ENCODE measurements around the gene DNTTIP2. TPM values are rescaled to one million over a fixed set of nuclear protein-coding genes. Genes with fewer than 3 reads are reported as not detected.

Gene DNTTIP2
- total and polyA plus RNA-seq, 9 of the 15 experiments (the other 6 are each of a cell fraction or from before 2014, with no cell fraction given): 50.4 to 138 (median 97.0) TPM

DNA sequence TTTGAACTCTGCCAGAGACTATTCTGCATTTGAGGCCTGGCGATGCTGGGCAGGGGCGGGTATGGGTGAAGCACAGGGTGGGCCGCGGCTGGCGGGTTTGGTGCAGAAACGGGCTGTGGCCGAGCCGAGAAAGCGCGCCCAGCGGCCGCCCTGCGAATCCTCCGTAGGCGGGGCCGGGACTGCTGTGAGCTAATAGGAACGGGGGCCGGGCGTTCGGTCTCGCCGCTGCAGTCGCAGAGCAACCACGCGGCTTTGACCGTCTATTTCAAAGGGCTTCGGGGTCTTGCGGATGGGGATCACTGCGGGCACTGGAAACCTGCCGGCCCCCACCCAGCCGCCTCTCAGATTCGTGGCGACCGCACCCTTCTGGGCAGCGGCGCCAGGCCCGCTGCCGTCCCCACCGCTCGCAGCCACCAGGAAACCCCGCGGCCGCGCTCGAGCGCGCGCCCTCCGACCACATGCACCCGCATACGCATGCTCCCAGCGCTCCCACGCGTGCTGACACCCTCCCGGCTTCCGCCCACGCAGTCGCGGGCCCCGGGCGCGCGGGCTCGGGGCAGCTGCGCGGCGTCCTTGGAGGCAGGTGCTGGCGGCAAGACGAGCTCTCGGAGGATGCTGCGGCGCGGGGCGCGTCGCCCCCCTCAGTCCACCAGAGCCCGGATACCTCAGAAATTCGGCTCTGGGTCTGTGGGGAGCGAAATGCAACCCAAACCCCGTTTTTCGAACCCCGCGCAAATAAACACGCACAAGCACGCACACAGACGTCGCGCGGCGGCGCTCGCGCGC is 32.6 kb downstream of the DNTTIP2 start (continued):
- TF ChIP-seq, protein P1, sequence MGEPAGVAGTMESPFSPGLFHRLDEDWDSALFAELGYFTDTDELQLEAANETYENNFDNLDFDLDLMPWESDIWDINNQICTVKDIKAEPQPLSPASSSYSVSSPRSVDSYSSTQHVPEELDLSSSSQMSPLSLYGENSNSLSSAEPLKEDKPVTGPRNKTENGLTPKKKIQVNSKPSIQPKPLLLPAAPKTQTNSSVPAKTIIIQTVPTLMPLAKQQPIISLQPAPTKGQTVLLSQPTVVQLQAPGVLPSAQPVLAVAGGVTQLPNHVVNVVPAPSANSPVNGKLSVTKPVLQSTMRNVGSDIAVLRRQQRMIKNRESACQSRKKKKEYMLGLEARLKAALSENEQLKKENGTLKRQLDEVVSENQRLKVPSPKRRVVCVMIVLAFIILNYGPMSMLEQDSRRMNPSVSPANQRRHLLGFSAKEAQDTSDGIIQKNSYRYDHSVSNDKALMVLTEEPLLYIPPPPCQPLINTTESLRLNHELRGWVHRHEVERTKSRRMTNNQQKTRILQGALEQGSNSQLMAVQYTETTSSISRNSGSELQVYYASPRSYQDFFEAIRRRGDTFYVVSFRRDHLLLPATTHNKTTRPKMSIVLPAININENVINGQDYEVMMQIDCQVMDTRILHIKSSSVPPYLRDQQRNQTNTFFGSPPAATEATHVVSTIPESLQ (CRISPR knock-in tag; IDR thresholded peaks at IDR 0.05): 0 out of 2 replicates have a peak, but pooled peaks have one; percentile 36
- TF ChIP-seq HES1 (IDR thresholded peaks at IDR 0.05; ENCODE audit: low read depth): peak; percentile 70
- 0 out of 2 replicates have a peak, but pooled peaks have one; percentile 28 for TF ChIP-seq E2F5 (CRISPR knock-in tag; IDR thresholded peaks at IDR 0.05)
- TF ChIP-seq FOXK2 (conservative IDR thresholded peaks at IDR 0.05 in 1 of 2, IDR thresholded peaks at IDR 0.05 in 1 of 2; ENCODE audit: low read depth in 2 of 2): no peak
- TF ChIP-seq, protein P2, sequence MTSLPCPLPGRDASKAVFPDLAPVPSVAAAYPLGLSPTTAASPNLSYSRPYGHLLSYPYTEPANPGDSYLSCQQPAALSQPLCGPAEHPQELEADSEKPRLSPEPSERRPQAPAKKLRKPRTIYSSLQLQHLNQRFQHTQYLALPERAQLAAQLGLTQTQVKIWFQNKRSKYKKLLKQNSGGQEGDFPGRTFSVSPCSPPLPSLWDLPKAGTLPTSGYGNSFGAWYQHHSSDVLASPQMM (CRISPR knock-in tag; IDR thresholded peaks at IDR 0.05): no peak
- TF ChIP-seq HMGXB4 (CRISPR knock-in tag; IDR thresholded peaks at IDR 0.05): 0 out of 2 replicates have a peak, but pooled peaks have one; percentile 34
- TF ChIP-seq TBL1XR1 (IDR thresholded peaks at IDR 0.05; ENCODE audit: low read length in 2 of 2): no peak
- TF ChIP-seq REST (IDR thresholded peaks at IDR 0.05; ENCODE audit: borderline replicate concordance): no peak
- TF ChIP-seq REST (CRISPR knock-in tag; IDR thresholded peaks at IDR 0.05; ENCODE audit: low read depth): no peak
- TF ChIP-seq MBD2 (IDR thresholded peaks at IDR 0.05; ENCODE audit: borderline replicate concordance, low read depth): peak; percentile 30; the same call in 1 of the 2 replicates
- TF ChIP-seq HMG20A (CRISPR knock-in tag; conservative IDR thresholded peaks at IDR 0.05): no peak
- no peak for TF ChIP-seq SRSF9 (IDR thresholded peaks at IDR 0.05; ENCODE audit: borderline replicate concordance, low read depth, low read length)

Data from K562 (cell line).